Stimulated activated memory B cell treated with anti-CD40 and anti-IgM and Interleukin-4, amounts not matched to agents 10 μg/mL and 1 μg/mL and 100 μg/mL, for 72 hours (primary cell): ENCODE measurements around the gene MMGT1.

Source experiments
- ATAC-seq: fragments of 150-1000 bp; cut with Tn5 transposase; 2 replicates; pipeline ENCODE4 v1.10.0; 2021
- H3K27ac Mint-ChIP-seq: one replicate; pipeline ENCODE4 v1.8.0; 2022; ENCODE audit warnings: mild to moderate bottlenecking, mixed read lengths
- H3K27me3 Mint-ChIP-seq: one replicate; pipeline ENCODE4 v1.8.0; 2022; ENCODE audit warnings: mixed read lengths
- H3K36me3 Mint-ChIP-seq: one replicate; pipeline ENCODE4 v1.8.0; 2022; ENCODE audit warnings: mixed read lengths
- H3K4me1 Mint-ChIP-seq: one replicate; pipeline ENCODE4 v1.8.0; 2022; ENCODE audit warnings: mixed read lengths
- H3K4me3 Mint-ChIP-seq: one replicate; pipeline ENCODE4 v1.8.0; 2022; ENCODE audit warnings: mild to moderate bottlenecking, moderate library complexity, mixed read lengths
- H3K9me3 Mint-ChIP-seq: one replicate; pipeline ENCODE4 v1.8.0; 2022; ENCODE audit warnings: mixed read lengths

The MMGT1 gene

DNA sequence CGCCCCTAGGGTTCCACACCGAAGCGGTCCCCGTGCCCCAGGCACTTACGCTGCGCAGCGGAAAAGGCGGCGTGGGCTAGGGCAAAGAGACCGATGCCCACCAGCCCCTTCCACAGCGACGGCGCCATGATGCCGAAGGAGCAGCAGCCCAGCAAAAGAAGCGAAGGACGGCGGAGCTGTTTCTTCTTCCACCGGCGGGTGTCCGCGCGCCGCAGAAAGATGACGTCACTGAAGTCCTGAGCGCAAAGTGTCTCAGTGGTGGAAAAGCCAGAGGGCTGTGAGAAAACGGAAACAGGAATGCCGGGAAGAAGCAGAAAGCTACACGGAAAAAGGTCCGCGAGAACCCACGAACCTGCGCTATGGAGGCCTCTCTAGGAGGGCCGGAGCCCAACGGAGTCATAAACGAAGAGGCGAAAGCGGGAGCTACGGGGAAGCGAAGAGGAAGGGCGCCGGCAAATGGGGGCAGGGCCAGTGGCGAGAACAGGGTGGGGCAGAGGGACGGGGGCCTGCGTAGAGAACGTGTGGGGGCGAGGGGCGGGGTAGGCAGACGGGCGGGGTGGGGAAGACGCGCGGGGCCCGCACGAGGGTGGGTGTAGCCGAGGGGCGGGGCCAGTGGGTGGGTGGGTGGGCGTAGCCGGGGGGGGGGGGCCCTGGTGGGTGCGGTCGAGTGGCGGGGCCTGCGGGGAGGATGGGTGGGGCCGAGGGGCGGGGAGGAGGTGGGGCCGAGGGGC is at the start of gene MMGT1:
Gene MMGT1, minus strand, starts transcription at position 441 of the 731 bp plus-strand sequence. Its CDS starts 313 bp downstream, at position 128.
- Mint-ChIP-seq H3K27me3 (no peaks in the 10 kb centered on the region), H3K27ac (peak within 1 kb of the TSS; percentile 95), H3K4me1 (peaks cover 21% of the 10 kb centered on the region), H3K36me3 (no peaks in the 10 kb centered on the region), H3K4me3 (peak within 1 kb of the TSS; percentile 100), H3K9me3 (no peaks in the 10 kb centered on the region)
- ATAC-seq, result peak; percentile 97

DNA sequence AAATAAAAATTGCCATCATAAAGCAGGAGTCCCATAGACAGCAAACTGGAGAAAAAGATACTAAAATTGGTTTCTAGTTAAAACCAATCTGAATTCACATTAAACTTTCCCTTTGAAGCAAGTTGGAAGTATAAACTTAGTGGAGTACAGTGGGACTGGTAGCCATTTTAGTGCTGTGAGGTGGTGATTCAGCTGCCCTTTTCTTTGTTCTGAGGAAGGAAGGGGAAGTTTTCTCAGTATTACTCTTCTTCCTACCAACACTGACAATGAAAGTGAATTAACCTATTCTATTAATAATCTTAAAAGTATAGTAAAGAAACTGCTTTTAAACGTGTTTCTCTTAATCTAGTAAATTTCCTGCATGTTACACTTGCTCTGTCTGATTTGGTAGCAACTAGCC is 48.1 kb upstream of the MMGT1 start:
- Mint-ChIP-seq H3K4me1 (peaks cover 12% of the 10 kb centered on the region), H3K36me3 (peaks cover 33% of the 10 kb centered on the region), H3K27ac (peak overlapping the region; percentile 81), H3K4me3 (peak overlapping the region; percentile 18), H3K27me3 (no peaks in the 10 kb centered on the region), H3K9me3 (no peaks in the 10 kb centered on the region)
- peak; percentile 68 for ATAC-seq

GRCh38 chrX:136021160-136021559 is 47.4 kb upstream of the MMGT1 start:
- no peak overlapping the region for H3K4me3 Mint-ChIP-seq
- peak overlapping the region; percentile 81 for H3K27ac Mint-ChIP-seq
- H3K9me3 Mint-ChIP-seq, result no peaks in the 10 kb centered on the region
- H3K4me1 Mint-ChIP-seq, result peaks cover 12% of the 10 kb centered on the region
- peaks cover 34% of the 10 kb centered on the region for H3K36me3 Mint-ChIP-seq
- no peaks in the 10 kb centered on the region for H3K27me3 Mint-ChIP-seq
- peak; percentile 69 for ATAC-seq

GRCh38 chrX:136019226-136019625 is 45.4 kb upstream of the MMGT1 start:
- Mint-ChIP-seq H3K9me3 (no peaks in the 10 kb centered on the region), H3K36me3 (peaks cover 45% of the 10 kb centered on the region), H3K4me1 (peaks cover 12% of the 10 kb centered on the region), H3K27ac (no peak overlapping the region), H3K4me3 (no peak overlapping the region), H3K27me3 (no peaks in the 10 kb centered on the region)
- no peak for ATAC-seq

- Mint-ChIP-seq H3K9me3 (no peaks in the 10 kb centered on the region), H3K27me3 (no peaks in the 10 kb centered on the region), H3K4me1 (peaks cover 12% of the 10 kb centered on the region), H3K4me3 (no peak overlapping the region), H3K36me3 (peaks cover 46% of the 10 kb centered on the region), H3K27ac (peak overlapping the region; percentile 64)
- no peak for ATAC-seq
These were observed 43.1 kb upstream of the MMGT1 start for GRCh38 chrX:136016881-136017280.

- no peak overlapping the region for H3K4me3 Mint-ChIP-seq
- H3K4me1 Mint-ChIP-seq, result no peaks in the 10 kb centered on the region
- peaks cover 41% of the 10 kb centered on the region for H3K36me3 Mint-ChIP-seq
- no peak overlapping the region for H3K27ac Mint-ChIP-seq
- H3K9me3 Mint-ChIP-seq, result no peaks in the 10 kb centered on the region
- H3K27me3 Mint-ChIP-seq, result no peaks in the 10 kb centered on the region
- ATAC-seq, result no peak
These were observed 41.2 kb upstream of the MMGT1 start for GRCh38 chrX:136015016-136015415.

DNA sequence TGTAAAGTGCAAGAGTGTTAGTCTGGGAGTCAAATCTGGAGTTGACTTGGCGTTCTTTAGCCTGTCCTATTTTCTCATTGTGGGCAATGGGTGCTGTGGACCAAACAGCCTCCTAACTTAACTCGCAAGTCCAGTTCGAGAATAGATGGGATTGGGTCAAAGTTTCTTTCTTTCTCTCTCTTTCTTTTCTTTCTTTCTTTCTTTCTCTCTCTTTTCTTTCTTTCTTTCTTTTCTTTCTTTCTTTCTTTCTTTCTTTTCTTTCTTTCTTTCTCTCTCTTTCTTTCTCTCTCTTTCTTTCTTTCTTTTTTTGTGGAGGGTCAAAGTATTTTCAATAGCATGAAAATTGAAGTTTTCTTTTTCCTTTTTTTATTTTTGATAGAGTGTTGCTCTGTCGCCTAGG is 14.5 kb upstream of the MMGT1 start:
- no peak for ATAC-seq
- Mint-ChIP-seq H3K27me3 (no peaks in the 10 kb centered on the region), H3K27ac (peak overlapping the region; percentile 54), H3K9me3 (no peaks in the 10 kb centered on the region), H3K4me3 (no peak overlapping the region), H3K36me3 (peaks cover 24% of the 10 kb centered on the region), H3K4me1 (peaks cover 60% of the 10 kb centered on the region)

DNA sequence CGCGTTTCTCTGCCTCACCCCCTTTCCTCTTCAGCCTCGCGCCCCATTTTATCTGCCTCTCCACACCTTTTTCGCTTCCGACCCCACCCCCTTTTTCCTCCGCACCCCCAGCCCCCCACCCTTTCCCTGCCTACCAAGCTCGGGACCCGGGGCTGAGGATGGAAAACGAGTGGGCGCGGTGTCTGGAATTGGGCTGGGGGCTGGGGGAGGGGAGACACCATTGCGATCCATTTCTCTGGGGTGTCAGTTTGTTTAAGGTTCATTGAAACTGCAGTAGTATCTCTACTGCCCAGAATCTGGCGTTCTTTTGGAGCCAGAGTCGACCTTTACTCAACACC is 12.2 kb upstream of the MMGT1 start:
- Mint-ChIP-seq H3K4me3 (peak overlapping the region; percentile 94), H3K36me3 (peaks cover 6% of the 10 kb centered on the region), H3K27ac (peak overlapping the region; percentile 91), H3K27me3 (no peaks in the 10 kb centered on the region), H3K4me1 (peaks cover 51% of the 10 kb centered on the region), H3K9me3 (no peaks in the 10 kb centered on the region)
- ATAC-seq, result no peak

DNA sequence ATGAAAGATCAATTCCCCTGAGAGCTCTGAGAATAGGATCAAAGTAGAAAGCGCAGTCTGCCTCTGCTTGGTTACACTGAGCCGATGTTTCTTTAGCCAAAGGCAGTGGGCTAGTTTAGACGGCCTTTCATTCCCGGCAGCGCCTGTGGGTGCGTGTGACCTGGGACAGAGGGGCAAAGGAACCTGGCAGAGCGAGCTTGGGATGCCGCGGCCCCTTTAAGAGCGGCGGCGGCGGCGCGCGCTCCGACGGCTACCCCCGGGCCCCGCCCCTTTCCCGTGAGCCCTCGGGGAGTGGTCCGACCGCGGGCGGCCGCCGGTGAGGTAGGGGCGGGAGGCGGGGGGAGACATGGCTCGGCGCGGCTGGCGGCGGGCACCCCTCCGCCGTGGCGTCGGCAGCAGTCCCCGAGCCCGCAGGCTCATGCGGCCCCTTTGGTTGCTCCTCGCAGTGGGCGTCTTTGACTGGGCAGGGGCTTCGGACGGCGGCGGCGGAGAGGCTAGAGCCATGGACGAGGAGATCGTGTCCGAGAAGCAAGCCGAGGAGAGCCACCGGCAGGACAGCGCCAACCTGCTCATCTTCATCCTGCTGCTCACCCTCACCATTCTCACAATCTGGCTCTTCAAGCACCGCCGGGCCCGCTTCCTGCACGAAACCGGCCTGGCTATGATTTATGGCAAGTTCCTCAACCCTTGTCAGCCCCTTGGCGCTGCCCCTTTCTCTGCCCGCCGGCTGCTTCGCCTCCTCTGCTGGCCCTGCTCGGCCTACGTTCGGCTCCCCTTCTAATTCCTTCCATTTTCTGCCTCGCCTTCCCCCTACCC is 11.6 kb upstream of the MMGT1 start, which contains the start of gene SLC9A6:
Gene SLC9A6, plus strand, starts transcription at position 279 of the 816 bp plus-strand sequence. Its CDS starts 224 bp downstream, at position 503.
- ATAC-seq, result peak; percentile 96
- Mint-ChIP-seq H3K36me3 (peaks cover 6% of the 10 kb centered on the region), H3K9me3 (no peaks in the 10 kb centered on the region), H3K4me1 (peaks cover 51% of the 10 kb centered on the region), H3K27ac (peak within 1 kb of the TSS; percentile 91), H3K4me3 (peak within 1 kb of the TSS; percentile 94), H3K27me3 (no peaks in the 10 kb centered on the region)

DNA sequence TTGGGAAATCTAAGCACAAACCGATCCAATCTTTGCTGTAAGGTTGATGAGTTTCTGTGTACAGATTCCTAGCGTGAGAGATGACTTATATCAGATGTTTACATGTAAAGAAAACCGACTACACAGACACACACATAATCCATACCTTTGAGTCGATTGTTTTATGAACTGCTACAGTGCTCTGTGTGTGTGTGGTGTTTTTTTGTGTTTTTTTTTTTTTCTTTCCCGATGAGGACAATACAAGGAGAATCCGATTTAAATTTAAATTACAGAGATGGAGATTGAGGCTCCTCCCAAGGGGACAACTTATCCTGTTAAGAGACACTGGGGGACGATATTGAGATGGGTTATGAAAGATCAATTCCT is 11.0 kb upstream of the MMGT1 start:
- Mint-ChIP-seq H3K4me3 (peak overlapping the region; percentile 88), H3K9me3 (no peaks in the 10 kb centered on the region), H3K27ac (peak overlapping the region; percentile 91), H3K27me3 (no peaks in the 10 kb centered on the region), H3K36me3 (peaks cover 5% of the 10 kb centered on the region), H3K4me1 (peaks cover 50% of the 10 kb centered on the region)
- peak; percentile 44 for ATAC-seq

DNA sequence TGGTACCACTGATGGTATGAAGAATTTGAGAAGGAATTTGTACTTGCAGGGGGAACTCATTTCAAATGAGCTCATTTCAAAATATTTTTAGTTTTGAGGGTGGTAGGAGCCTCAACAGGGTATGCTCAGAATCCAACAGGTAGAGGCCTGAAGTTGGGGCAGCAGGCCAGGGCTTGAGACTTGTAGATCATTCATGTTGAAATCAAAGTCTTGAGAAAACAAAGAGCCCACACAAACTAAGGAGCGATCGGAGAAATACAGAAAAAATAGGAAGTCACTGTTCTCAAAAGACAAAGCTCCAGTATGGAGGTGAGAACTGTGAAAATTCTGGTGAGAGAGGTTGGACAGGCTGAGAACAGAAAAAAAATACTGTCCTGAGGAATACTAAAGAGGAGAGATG is 10.5 kb upstream of the MMGT1 start:
- H3K9me3 Mint-ChIP-seq, result no peaks in the 10 kb centered on the region
- H3K4me3 Mint-ChIP-seq, result peak overlapping the region; percentile 88
- peaks cover 45% of the 10 kb centered on the region for H3K4me1 Mint-ChIP-seq
- ATAC-seq, result no peak
- peak overlapping the region; percentile 91 for H3K27ac Mint-ChIP-seq
- H3K27me3 Mint-ChIP-seq, result no peaks in the 10 kb centered on the region
- no peaks in the 10 kb centered on the region for H3K36me3 Mint-ChIP-seq

DNA sequence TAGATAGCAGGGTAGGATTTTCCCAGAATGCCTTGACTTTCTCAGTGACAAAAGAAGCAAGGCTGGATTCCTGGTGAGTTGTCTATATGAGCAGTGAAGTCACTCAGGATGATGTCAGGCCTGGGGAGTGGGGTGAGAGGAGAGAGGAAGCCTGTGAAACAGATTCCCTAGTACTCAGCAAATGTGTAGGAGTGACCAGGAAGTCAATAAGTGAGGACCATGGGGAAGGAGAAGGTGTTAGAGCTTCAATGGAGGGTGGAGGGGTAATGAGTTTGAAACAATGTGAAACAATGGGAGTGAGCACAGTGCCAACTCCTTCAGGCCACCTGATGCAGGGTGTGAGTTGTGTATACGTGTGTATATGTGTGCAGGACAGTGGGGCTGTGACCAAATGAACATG is 9.1 kb upstream of the MMGT1 start:
- H3K9me3 Mint-ChIP-seq, result no peaks in the 10 kb centered on the region
- no peaks in the 10 kb centered on the region for H3K27me3 Mint-ChIP-seq
- H3K36me3 Mint-ChIP-seq, result no peaks in the 10 kb centered on the region
- H3K27ac Mint-ChIP-seq, result peak overlapping the region; percentile 91
- H3K4me3 Mint-ChIP-seq, result peak overlapping the region; percentile 88
- ATAC-seq, result no peak
- H3K4me1 Mint-ChIP-seq, result peaks cover 38% of the 10 kb centered on the region

GRCh38 chrX:135981668-135982067 is 7.9 kb upstream of the MMGT1 start:
- Mint-ChIP-seq H3K4me1 (peaks cover 36% of the 10 kb centered on the region), H3K27ac (no peak overlapping the region), H3K36me3 (no peaks in the 10 kb centered on the region), H3K4me3 (no peak overlapping the region), H3K9me3 (no peaks in the 10 kb centered on the region), H3K27me3 (no peaks in the 10 kb centered on the region)
- ATAC-seq, result no peak

- peaks cover 30% of the 10 kb centered on the region for H3K4me1 Mint-ChIP-seq
- no peaks in the 10 kb centered on the region for H3K36me3 Mint-ChIP-seq
- H3K27ac Mint-ChIP-seq, result no peak overlapping the region
- H3K4me3 Mint-ChIP-seq, result no peak overlapping the region
- ATAC-seq, result no peak
- H3K9me3 Mint-ChIP-seq, result no peaks in the 10 kb centered on the region
- no peaks in the 10 kb centered on the region for H3K27me3 Mint-ChIP-seq
These were observed 7.2 kb upstream of the MMGT1 start for GRCh38 chrX:135981010-135981409.

- Mint-ChIP-seq H3K27me3 (no peaks in the 10 kb centered on the region), H3K4me3 (no peak overlapping the region), H3K36me3 (no peaks in the 10 kb centered on the region), H3K4me1 (peaks cover 20% of the 10 kb centered on the region), H3K27ac (no peak overlapping the region), H3K9me3 (no peaks in the 10 kb centered on the region)
- ATAC-seq, result no peak
These were observed 3.8 kb upstream of the MMGT1 start for GRCh38 chrX:135977611-135978010.

GRCh38 chrX:135975421-135975820 is 1.6 kb upstream of the MMGT1 start:
- no peaks in the 10 kb centered on the region for H3K9me3 Mint-ChIP-seq
- no peak overlapping the region for H3K4me3 Mint-ChIP-seq
- no peak for ATAC-seq
- no peak overlapping the region for H3K27ac Mint-ChIP-seq
- H3K4me1 Mint-ChIP-seq, result peaks cover 21% of the 10 kb centered on the region
- no peaks in the 10 kb centered on the region for H3K36me3 Mint-ChIP-seq
- H3K27me3 Mint-ChIP-seq, result no peaks in the 10 kb centered on the region
